Measurements from ENCODE around the gene AOPEP.

The AOPEP gene

DNA sequence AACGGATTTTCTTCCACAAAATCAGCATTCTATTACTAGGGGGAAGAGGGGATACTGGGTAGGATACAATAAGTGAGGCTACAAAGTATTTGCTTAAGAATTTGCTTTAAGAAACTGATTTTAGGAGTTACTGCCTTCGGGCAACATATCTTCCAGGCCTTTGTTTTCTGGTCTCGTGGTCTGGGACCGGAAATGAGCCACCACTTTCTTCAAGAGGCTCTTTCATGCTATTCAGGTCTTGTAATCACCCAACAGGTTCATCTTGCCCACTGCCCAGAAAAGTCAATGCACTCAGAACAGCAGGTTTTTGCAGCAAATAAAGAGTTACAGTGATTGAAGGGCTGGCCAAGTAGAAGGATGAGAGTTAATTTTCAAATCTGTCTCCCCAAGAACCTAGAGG is 6.6 kb upstream of the AOPEP start:
- no peak for DNase-seq

DNA sequence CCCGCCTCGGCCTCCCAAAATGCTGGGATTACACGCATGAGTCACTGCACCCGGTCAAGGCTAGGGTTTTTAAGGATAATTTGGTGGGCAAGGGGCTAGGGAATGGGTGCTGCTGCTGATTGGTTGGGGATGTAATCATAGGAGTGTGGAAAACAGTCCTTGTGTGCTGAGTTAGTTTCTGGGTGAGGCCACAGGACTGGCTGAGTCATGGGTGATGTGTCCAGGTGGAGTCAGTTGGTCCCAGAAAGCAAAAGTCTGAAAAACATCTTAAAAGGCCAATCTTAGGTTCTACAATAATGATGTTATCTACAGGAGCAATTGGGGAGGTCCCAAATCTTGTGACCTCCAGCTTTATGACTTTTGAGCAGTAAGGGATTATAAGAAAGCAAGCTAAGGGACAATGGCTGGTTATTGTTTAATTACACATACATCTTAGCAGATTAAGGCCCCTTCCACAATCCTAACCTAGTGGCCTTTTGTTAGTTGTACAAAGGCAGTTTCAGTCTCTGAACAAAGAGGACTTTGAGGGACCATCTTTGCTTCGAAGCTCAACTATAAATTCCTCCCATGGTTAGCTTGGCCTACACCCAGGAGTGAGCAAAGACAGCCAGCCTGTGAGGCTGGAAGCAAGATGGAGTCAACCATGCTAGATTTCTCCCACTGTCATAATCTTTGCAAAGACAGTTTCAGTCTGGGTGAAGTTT is 5.5 kb upstream of the AOPEP start:
- no peak for DNase-seq

DNA sequence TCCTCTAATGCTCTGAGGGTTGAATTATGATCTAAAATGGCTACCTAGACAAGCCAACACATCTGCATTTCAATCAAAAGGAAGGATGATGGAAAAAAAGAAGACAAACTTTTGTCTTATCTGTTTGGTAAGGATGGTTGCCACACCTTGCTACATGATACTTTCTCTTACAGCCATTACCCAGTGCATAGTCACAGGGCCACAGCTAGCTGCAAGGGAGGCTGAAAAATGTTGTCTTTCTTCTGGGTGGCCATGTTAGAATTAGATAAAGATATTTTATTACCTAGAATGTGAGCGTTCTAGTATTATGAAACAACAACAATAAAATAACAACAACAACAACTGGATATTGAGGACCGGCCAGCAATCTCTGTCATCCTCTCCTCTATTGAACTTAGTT is 4.7 kb upstream of the AOPEP start:
- DNase-seq, result no peak

DNA sequence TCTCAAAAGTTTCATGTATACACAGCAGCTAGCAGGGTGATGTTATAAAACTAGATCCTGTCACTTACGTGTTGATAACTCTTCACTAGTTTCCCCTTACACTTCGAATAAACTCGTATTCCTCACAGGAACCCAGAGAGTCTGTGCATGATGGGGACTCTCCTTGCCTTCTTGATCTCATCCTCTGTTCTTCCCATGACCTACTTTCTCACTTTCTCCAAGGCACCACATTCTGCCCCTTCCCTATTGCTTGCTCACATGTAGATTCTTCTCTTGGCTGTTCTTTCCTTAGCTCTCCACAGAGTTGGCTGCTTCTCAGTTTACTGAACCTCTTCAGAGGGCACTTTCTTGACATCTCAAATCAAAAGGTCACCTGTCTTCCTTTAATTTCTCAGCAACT is 1.2 kb upstream of the AOPEP start:
- DNase-seq, result no peak

DNA sequence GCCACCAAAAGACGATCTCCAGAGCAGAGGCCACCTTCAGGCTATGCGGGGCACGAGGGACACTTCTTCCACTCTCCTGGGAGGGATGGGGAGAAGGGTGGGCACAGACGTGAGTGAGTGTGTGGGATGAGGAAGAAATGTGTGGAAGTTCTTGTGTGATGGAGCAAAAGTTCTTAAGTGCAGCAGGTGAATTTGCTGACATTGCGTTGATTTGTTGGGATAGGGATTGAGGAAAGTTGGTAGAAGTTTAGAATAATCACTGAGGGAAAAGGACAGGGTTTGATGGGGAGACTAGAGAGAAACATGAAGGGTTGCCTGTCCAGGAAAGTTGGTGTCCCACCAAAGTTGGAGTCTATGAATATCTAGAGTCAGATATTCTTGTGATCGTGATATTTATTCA is 2.2 kb downstream of the AOPEP start:
- DNase-seq, result no peak

DNA sequence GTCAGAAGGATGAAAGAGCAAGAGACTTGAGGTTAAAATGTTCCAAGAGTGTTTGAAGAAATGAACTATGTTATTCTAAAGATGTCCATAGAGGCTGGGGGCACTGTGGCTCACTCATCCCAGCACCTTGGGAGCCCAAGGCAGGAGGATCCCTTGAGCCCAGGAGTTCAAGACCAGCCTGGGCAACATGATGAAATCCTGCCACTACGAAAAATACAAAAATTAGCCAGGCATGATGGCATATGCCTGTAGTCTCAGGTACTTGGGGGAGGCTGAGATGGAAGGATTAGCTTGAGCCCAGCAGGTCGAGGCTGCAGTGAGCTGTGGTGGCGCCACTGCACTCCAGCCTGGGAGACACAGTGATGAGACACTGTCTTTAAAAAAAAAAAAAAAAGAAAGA is 2.7 kb downstream of the AOPEP start:
- DNase-seq, result no peak

DNA sequence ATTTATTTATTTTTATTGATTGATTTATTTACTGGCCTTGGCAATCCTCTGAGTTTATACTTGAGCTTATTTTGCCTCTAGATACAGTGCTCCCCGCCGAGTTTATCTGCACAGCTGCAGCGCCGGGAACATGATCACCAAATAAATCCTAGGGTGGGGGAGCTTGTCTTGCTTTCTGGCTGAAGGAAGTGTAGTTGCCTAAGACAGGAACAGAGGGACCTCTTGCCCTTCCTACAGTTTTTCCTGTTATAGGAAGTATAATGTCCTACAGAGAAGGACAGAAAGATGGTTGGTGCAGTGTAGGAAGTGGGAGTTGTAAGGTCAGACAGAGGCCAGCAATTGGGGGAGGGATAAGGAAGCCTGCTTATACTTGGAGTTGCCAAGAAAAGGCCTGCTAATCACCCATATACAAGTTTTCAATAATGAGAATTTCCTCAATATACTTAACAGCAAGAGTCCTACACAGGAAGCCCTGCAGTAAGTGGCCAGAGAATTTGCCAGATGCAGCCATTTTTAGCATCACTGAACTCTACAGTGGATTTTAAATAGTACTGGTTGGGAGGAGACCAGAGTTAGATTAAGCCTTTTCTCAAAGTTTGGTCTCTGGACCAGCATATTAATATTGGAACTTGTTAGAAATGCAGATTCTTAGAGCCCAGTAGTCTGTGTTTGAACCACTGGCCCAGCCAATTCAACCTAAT is 7.7 kb downstream of the AOPEP start:
- DNase-seq, result no peak

DNA sequence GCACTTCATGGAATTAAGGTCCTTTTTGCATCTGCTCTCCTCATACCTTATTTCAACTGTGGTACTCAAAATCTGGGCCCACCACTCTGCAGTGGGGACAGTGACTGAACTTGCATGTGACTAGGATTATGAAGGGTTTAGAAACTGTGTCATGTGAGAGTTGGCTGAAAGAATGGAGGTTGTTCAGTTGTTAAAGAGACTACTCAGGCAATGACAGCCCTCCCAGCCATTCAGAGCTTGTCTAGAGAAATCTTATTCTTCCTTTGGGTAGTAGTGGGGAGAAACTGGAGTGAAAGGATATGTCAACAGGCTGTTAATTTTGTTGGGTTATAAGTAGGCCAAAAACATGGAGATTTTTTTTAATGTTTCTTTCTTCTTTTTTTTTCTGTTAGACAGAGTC is 10.3 kb downstream of the AOPEP start:
- no peak for DNase-seq

DNA sequence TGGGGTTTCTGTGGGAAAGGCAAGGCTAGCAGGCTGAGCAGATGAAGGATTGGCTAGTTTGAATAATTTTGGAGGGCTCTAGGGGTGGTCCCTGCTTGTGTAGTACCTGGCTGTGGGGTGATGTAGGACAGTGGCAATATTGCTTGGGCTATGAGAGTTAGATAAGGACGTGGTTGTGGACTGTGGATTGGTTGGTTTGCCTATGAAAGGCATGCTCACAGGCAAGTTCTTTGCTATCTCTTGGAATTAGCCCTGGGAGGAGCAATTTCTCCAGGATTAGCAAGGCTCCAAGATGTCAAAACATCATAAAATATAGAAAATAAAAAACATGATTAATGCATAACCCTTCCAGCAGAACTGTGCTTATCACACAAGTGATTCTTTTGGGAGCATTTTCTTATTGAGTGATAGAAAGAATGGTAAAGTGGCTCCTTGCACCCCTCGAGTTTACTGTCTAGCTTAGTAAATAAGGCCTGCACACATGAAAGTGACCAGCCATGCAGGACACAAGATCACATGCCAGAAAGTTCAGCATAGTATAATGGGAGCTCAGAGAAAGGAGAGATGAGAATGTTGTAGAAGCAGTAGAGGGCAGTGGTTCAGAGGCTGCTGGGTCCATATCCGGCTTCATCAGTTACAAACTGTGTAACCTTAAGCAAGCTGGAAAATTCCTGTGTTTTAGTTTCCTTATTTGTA is 13.8 kb downstream of the AOPEP start:
- no peak for DNase-seq

DNA sequence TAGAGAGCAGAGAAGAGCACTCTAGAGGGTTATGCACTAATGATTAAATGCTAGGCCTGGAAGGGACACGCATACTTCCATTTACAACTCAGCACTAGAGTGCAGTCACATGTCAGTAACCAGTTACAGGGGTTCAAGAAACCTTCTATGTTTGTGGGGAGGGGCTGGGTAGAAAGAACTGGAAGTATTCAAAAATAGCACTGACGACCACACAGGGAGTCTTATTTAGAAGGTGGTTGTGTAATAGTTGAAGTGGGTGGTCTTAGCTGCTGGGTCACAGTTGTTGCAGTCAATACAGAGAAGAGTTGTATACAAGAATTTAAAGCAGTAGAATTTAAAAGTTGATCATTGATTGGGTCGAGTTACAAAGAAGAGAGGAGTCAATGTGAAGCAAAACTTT is 15.4 kb downstream of the AOPEP start:
- DNase-seq, result no peak

DNA sequence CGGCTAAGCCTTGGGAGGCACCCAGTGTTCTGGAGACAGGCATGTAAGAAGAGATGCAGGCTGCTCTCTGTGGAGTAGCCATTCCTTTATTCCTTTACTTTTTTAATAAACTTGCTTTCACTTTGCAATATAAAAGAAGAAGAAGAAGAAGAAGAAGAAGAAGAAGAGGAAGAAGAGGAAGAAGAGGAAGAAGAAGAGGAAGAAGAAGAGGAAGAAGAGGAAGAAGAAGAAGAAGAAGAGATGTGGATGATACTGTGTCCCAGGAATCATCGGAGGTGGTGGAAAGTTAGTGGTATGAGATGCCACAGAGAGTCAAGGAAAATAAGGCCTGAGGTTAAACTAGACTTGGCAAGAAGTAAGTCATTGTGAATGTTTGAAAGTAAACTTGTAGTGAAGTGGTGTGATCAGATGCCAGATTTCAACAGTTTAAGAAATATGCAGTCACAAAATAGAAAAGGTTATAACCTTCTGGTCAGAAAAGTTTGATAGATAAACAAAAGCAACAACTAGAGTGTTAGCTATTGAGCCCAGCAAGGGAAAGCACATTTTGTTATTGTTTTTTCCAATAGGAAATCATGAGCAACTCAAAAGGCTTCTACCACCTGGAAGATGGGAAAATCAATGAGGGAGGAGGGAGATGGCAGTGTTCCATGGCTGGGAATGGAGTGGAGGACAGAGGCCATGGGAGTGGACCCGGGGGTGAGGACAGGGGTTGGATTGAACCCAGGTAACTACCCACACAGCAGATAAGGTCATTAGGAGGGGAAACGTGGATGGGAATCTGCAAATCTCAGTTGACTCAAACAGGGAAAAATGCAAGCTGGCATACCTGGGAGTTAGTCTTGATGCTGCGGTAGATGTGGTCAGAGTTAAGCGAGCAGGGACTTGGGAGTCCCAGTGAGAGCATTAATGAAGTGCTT is 16.8 kb downstream of the AOPEP start:
- DNase-seq, result no peak

DNA sequence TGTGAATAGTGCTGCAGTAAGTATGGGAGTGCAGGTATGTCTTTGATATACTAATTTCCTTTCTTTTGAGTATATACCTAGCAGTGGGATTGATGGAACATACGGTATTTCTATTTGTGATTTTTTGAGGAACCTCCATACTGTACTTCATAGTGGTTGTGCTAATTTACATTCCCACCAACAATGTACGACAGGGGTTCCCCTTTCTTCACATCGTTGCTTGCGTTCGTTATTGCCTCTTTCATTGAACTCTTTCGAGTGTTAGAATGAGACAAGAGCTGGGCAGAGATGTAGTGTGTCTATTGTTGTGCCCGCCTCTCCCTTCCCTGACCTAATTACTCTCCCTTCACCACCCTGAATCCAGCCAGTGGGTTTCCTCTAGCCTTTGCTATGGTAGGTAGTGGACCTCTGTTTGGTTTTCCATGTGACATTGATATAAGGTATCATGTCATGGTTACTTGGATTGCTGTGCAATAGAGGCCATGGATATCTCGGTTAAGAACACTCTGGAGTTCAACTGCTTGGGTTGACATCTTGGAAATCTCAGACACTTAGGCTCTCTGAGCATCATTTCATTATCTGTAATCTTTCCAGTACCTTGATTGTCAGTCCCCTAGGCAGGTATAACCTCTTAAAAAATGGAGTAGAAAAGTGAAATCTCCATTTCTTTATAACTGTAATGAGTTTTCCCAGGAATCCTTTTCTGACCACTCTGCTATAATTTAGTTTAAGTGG is 19.5 kb downstream of the AOPEP start:
- DNase-seq, result no peak

DNA sequence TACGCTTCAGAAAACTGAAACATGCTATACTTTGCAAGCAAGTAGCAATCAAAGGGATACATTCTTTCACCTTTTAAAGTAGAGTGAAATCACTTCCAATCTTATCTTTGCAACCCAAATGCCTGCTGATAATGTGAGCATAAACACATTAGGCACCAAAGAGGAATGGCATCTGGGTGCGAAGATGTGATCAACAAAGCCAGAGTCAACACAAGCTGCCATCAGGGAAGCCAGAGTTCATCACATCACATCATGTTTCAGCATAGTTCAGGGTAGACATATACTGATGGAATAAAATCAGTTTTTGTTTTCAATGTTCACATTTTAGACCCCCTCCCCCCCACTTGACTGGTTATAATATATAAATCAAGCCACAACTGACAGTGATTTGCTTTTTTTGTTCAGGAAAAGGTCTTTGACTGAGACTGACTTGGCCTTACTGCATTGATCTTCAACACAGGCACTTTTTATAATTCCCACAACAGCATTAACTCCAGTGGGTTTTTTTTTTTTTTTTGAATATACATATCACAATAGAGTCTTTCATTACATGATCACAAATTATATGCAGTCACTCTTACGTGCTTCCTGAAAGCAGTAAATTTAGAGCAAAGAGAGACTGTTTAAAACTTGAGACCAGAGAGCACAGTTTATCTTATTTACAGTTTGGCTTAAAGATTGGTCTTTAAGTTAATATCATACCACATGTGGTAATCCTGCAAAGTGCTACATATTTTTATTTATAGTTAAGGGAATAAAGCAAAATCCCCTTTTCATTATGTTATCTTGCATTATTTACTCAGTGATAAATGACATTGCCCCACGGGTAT is 20.3 kb downstream of the AOPEP start:
- no peak for DNase-seq

DNA sequence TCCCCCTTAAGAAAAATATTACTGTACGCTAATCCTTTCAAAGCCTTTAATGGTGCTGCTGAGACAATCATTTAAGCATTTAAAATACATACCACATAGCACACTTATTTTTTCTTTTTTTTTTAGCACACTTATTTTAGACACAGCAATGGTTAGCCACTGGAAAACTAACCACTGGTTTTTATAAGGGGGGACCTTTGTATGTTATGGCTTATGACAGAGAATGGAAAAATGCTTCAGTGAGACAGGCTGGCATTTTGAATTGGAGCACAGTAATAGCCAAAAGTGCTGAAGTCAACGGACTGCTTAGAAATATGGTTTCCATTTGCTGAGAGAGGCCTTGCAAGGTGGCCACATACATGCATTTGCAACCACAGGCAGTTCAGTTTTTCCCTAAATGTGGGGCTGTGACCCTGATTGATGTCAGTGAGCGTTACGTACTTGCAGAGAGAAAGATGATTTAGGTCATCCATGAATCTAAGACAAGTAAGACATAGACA is 28.5 kb downstream of the AOPEP start:
- DNase-seq, result no peak

DNA sequence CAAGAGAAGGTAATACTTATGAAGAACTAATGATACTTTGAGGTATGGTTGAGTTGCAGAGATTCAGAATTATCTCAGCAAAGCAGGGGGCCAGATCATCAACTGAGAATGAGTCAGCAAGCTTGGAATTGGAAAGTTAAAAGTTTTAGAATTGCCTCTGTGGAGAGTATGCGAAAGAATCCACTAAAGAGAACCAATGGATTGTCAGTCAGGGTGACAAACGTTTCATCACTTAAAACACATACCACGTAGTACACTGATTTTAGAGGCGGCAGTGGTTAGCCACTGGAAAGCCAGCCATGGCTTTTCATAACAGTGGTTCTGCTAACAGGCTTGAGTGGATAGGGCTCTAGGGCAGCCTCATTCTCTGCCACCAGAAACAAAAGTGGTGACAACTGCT is 30.7 kb downstream of the AOPEP start:
- no peak for DNase-seq

DNA sequence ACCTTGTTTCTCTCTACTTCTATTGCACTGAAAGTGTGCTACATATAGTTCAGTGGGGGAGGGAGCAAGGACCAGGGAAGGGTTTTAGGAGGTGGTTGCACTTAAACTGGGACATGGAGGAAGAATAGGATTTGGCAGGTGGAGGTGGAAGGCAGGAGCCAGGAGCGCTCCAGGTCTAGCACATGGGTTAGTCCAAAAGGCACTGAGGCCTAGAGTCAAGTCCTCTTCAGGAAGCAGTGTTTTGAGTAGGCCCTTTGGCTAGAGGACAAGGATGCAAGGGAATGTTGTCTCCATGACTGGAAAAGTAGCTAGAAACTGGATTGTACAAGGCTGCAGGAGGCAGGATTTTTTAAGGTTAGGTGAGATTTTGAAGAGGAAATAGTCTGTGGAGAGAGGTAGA is 31.5 kb downstream of the AOPEP start:
- no peak for DNase-seq

DNA sequence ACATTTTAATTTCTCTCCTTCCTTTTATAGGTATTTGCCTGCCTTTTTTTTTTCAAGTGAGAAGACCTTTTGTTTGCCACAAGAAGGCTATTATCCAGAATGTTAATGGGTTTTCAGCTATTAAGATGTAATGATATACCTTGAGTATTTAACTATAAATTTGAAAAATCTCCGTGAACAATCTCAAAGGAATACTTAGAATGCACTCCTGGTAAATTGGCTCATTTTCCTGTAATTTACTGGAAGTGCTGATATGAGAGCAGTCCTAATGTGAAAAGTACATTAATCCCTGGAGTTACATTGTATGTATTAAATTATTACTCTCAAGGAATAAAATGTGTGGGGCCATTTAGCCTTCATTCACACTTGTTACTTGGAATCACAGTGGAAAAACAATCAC is 32.4 kb downstream of the AOPEP start:
- no peak for DNase-seq

DNA sequence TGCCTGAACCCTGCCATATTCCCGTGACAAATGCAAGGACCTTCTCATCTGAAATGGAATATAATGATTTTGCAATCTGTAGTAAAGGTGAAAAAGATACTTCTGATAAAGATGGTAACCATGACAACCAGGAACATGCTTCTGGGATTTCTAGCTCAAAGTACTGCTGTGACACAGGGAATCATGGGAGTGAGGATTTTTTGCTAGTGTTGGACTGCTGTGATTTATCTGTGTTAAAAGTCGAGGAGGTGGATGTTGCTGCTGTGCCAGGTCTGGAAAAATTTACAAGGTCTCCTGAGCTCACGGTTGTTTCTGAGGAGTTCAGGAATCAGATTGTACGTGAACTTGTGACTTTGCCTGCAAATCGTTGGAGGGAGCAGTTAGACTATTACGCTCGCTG is 33.5 kb downstream of the AOPEP start:
- DNase-seq, result no peak

DNA sequence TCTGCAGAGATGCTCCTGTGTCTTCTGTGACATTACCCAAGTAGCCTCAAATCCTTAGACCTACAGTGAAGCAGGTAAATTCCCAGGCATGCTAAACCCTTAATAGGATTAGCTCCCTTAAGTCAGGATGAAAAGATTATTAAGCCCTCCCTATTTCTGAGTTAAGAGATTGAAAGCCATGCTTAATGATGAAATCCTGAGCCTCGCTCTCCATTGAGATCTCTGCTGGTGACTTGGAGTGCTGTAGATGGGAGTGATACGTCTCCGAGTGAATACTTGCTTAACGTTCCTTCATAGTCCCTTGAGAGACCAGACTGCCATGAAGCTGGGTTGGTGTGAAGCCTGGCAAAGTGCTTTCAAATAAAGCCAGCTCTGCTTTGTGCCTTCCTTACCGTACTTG is 34.2 kb downstream of the AOPEP start:
- DNase-seq, result no peak

DNA sequence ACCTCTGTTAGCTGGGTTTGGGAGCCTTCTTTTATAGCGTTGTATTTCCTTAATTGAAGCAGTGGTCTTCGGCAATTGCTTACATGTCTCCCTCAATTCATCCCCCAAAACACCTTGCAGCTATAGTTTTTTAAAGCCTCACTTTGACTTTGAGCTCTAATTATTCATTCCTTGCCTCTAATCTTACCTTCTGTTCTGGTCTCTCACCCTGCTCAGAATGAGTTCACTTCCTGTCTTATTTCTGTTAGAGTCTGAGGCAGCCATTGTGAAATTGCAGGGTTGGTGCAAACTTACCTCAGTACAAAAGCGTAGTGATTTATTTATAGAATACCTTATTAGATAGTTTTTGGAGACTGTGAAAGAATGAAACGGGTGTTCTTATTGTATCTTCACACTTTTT is 35.0 kb downstream of the AOPEP start:
- DNase-seq, result no peak

DNA sequence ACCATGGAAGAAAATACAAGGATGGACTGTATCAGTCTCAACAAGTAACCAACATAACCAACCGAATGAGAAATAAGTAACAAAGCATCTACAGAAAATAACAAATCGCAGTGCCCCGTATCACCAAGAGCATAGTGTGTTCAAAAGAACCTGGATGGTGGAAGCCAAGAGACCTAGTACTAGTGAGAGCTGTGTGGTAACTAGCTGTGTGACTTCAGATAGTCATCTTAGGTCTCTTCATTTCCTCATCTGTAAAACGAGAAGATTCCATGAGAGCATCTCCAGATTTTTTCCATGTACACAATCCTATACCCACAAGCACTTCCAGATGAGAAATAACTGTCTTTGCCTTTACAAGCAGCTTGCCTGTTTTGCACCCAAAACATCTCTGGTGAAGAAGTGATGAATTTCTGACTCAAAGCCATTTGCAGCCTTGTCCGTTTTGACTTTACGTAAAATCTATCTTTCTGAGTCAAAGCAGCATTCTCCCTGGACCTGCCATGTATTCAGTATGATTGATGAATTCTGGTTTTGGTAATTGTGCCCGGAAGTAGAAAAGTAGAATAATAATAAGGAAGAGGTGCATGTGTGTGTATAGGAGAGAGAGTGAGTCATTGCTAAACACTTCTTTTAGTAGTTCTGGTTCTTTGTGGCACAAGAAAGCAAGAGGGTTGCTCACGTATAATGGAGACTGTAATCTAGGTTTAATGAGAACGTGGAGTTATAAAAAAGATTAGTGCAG is 41.0 kb downstream of the AOPEP start:
- DNase-seq, result no peak

All from stimulated activated CD8-positive, alpha-beta memory T cell treated with anti-CD3 and anti-CD28 coated beads, Interleukin-4, amount 100 ng/mL, for 48 hours (primary cell).